ENCODE results near the gene TCF25.
"Not testable (repeated sequence)": the region's sequence is repeated elsewhere in the genome, so short reads cannot be mapped to it uniquely, and the experiment has no call there.

TCF25 gene

DNA sequence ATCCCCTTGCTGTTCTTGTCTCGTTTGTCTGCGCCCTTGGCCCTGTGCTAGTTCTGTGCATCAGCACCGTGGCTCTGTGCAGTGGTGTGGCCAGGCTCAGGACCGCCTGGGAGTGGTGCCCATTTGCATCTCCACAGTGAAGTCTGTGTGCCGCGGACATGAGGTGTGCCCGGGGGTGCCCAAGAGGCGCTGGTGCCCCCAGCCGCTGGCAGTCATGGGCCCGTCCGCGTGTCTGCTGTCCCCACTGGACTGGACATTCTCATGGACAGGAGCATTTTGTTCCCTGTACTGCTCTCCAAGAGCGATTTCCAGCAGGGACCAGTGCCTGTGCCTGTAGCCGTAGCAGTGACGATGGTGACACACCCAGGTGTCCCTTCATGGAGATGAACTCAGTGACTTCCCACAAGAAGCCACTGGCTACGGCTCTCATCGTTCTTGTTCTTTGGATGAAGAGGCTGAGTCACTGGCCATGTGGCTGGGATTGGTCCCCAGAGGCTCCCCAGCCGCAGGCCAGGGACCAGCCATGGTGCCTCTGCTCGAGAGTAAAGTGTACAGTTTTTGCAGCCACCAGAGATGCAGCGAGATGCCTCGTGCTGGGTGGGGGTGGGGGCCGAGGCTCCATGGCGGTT is 32.2 kb downstream of the TCF25 start:
- no peak for DNase-seq

DNA sequence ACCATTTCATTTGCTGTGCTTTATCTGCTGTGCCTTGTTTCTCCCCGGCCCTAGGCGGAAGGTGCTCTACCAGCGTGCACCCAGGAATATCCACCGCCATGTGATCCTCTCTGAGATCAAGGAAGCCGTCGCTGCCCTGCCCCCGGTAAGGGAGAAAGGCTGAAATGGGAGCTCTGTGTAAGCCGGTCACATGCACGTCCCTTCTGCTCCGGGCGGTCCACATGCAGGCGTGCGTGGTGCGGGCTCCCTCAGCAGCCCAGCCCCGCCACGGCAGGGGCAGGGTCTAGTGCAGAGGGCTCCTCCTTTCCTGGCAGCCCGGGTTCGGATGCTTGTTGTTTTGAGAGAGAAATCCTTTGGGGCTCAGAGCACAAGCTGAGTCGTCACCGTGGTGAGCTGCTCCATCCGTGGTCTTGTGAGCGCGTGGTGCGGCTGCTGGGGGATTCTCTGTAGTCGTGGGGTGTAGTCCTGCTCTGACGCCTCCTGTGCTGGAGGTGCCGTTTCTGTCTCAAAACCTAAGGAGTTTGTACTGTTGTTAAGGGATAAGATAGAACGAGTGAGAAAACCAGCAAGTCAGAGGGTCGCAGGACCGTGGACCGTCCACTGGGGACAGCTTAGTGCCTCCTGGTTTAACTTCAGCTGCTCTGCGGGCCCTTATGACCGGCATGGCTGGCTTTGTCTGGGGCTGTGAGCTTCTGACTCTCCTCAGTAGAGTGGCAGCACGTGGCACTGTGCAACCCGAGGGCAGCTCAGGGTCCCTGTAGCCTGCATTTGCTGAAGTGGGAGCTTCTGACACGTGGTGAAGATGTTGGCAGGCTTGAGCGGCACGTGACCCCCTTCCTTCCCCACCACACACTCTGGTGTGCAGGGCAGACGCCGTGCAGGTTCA is 33.0 kb downstream of the TCF25 start:
- no peak for DNase-seq

DNA sequence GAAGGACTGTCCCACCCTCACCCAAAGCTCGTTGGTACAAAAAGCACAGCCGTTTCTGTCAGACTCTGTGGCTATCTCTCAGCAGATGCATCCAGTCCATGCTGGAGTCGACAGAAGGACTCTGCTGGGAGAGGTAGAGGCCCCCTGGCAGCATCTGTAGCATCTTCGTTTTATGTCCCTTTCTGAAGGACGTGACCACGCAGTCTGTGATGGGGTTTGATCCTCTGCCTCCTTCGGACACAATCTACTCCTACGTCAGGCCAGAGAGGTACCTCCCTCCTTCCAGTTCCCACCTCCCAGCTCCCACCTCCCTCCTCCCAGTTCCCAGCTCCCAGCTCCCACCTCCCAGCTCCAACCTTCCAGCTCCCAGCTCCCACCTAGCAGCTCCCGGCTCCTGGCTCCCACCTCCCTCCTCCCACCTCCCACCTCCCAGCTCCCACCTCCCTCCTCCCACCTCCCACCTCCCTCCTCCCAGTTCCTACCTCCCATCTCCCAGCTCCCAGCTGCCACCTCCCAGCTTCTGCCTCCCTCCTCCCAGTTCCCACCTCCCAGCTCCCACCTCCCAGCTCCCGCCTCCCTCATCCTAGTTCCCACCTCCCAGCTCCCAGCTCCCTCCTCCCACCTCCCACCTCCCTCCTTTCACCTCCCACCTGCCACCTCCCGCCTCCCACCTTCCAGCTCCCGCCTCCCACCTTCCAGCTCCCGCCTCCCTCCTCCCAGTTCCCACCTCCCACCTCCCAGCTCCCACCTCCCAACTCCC is 33.8 kb downstream of the TCF25 start:
- no peak for DNase-seq

DNA sequence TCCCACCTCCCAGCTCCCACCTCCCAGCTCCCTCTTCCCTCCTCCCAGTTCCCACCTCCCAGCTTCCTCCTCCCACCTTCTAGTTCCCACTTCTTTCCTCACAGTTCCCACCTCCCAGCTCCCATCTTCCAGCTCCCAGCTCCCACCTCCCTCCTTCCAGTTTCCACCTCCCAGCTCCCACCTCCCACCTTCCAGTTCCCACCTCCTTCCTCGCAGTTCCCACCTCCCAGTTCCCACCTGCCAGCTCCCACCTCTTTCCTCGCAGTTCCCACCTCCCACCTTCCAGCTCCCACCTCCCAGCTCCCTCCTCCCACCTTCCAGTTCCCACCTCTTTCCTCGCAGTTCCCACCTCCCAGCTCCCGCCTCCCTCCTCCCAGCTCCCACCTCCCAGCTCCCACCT is 34.8 kb downstream of the TCF25 start:
- no peak for DNase-seq

DNA sequence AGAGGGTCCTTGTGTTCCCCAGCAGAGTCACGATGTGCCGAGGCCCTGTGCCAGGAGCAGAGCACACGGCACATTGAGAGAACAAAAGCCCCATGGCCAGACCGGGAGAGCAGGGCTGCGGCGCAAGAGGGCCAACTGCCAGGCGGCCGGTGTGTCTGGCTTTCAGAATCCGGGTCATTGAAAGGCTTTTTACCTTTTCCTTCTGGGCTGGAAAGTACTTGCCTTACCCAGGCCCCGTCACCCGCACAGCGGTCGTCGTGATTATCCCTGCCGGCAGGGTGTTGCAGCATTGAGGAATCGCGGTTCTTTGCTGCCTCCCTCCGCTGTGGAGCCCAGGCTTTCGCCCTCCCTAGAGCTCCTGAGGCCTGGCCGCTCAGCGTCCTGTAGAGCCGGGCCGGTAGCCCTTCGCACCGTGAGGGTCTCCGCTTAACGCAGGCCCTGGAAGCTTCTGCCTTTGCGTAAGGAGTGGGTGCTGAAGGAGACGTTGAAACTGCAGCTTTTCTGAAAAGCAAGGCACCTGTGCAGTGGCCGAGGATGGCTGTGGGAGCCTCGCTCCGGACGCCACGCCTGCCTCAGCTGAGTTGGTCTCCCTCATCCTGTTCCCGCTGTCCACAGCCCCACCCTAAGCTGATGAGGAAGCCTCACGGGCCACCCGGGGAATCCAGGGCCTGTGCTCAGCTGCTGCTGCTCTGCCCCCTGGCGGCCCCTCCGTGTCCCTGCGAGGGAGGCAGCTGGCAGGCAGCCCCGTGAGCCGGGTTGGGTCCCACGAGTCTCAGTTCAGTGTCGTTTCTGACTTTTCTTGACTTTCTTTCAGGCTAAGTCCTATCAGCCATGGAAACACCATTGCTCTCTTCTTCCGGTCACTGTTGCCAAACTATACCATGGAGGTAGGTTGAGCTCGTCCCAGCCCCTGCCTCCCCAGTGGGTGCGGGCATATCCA is 36.7 kb downstream of the TCF25 start:
- no peak for DNase-seq

DNA sequence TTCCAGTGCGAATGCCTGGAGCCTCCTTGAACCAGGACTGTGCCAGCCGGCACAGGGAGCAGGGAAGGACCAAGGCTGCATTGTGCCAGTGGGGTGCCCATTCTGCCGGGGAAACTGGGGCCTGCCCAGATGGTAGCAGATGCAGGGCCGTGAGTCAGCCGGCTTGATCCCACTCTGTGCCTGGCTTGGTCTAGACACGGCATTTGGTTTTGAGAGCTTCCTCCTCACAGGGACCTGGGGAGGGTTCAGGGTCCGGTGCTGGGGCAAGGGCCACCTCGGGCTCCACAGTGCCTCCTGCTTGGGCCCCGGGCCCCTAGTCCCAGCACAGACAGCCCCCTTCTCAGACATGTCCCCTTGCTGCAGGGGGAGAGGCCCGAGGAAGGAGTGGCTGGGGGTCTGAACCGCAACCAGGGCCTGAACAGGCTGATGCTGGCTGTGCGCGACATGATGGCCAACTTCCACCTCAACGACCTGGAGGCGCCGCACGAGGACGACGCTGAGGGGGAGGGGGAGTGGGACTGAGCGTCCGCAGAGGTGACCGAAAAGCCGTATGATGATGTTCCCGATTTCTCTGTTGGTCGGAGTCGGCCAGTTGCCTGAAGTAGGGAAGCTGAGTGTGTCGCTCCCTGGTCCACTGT is 37.4 kb downstream of the TCF25 start:
- DNase-seq = no peak

DNA sequence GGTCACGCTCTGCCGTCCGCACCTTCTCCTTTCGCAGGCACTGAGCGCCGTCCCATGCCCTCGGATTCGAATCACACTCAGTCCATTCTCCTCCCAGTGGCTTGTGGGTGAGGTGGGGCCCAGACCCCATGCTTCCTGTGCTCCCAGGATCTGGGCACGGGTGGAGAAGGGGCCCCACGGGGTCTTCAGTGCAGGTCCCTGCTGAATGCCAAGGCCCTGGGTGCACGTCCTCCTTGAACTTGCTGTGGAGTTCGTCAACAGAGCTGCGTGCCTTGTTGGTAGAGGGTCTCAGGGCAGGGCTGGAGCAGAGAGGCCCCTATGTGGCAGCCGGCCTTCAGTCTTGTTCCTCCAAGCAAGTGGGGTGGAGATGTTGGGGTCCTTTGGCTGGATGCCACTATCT is 38.0 kb downstream of the TCF25 start:
- no peak for DNase-seq

DNA sequence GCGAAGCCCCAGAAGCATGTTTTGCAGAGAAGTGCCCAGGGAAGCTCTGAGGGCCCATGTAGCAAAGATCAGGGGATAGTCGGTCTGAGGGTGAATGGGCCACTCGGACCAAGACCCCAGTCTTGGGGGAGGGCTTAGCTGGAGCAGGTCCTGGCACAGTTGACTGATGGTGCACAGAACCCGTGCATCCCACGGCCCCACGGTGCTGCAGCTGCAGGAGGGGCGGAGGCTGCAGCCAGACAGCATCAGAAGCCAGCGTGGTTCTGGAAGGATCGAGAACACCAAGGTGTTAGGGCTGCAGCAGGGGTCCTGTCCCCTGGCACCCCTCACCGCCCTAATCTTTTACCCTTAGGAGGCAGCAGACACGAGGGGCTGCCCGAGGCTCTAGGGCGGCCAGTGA is 38.8 kb downstream of the TCF25 start:
- DNase-seq = no peak

DNA sequence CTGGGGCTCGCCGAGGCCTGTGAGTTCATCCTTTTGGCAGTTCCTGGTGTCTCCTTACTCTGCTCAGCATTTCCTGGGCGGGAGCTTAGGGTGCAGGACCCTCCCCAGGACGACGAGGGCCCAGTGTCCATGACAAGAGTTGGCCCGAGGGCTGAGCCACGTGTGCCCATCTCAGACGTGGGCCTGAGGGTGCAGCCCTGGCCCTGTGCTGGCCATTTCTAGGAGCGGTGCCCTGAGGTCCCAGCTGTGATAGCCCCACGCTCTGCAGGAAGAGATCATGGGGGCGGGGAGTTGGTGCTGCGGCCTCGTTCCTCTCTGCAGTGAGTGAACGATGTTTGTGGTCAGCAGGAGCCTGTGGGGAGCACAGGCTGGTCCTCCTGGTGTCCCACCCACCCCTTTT is 39.2 kb downstream of the TCF25 start:
- no peak for DNase-seq

DNA sequence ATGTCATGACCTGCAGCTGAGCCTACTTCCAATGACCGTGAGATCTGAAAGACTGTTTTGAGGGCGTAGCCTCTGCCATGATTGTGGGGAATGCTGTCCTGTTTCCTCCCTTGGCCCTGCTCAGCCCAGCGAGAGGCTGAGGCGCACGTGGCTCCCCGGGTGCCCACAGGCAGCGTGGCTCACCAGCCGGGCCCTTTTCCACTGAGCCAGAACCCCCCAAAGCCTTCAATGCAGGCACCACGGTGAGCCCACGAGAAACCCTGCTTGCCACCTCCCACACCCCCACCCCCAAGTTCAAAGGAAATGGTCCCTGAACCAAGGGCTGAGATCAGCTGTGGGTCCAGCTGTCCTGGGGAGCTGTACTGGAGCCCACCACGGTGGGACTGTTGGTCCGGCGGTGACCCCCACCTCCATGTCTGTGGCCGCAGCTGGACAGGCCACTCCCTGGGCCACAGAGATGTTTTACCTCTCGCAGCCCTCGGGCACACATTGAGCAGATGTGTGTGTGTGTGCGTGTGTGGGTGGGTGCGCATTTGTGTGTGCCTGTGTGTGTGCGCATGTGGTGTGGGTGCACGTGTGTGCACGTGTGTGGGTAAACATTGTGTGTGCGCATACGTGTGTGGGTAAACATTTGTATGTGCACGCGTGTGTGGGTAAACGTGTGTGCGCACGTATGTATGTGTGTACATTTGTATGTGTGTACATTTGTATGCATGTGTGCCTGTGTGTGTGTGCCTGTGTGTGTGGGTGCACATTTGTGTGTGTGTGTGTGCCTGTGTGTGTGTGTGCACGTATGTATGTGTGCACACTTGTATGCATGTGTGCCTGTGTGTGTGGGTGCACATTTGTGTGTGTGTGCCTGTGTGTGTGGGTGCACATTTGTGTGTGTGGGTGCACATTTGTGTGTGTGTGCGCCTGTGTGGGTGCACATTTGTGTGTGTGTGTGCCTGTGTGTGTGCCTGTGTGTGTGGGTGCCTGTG is 40.3 kb downstream of the TCF25 start:
- DNase-seq = no peak

DNA sequence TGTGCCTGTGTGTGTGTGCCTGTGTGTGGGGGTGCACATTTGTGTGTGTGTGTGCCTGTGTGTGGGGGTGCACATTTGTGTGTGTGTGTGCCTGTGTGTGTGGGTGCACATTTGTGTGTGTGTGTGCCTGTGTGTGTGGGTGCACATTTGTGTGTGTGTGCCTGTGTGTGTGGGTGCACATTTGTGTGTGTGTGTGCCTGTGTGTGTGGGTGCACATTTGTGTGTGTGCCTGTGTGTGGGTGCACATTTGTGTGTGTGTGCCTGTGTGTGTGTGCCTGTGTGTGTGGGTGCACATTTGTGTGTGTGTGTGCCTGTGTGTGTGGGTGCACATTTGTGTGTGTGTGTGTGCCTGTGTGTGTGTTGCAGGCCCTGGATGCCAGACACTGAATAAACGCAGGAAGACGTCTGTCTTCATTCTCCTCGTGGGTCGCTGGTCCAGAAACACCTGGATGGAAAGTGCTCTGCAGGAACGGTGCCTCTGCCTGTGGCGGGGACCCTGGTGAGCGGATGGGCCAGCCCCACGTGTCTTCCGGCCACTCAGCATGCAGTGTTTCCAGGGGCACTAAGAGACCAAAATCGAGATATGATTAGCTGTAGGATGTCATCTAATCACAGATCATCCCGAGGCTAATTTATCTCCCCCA is 41.4 kb downstream of the TCF25 start:
- DNase-seq = not testable (repeated sequence)

DNA sequence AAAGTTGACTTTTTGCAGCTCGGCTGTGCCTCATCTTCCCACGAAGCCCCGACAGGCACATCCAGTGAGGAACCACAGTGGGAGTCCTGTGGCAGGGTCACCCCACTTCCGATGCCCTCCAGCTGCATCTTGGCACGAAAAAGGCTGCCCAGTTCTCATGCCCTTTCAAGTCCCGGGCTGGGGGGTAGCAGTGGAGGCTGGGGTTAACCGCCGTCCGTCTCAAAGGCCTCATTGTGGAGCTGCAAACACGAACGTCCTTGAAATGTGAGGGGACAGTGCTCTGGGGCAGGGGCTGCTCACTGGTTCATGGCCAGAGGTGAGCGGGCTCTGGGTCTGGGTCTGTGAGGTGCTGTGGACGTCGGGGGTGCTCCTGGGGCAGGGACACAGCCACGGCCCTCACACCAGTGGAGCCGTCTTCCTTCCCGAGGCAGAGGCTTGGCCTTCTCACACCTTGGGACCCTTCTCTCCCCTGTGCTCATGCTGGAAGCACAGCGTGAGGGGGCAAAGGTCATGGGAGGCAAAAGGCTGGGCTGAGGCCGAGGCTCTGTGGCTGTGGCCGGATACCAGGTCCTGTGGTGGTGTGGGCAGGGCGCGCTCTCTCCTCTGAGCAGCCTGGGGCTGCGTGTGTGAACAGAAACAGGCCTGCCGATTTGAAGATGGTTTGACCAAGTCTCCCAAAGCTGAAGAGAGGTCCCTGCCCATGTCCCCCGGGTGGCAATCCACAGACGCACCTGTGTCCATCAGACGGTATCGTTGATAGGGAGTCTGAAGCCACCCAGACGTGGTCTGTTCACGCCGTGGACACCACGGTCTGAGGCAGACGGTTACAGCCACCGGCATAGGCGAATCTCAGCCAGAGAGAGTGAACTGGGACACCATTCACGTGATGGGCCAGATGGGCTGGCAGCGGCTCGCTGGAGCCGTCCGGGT is 42.2 kb downstream of the TCF25 start:
- DNase-seq = no peak

DNA sequence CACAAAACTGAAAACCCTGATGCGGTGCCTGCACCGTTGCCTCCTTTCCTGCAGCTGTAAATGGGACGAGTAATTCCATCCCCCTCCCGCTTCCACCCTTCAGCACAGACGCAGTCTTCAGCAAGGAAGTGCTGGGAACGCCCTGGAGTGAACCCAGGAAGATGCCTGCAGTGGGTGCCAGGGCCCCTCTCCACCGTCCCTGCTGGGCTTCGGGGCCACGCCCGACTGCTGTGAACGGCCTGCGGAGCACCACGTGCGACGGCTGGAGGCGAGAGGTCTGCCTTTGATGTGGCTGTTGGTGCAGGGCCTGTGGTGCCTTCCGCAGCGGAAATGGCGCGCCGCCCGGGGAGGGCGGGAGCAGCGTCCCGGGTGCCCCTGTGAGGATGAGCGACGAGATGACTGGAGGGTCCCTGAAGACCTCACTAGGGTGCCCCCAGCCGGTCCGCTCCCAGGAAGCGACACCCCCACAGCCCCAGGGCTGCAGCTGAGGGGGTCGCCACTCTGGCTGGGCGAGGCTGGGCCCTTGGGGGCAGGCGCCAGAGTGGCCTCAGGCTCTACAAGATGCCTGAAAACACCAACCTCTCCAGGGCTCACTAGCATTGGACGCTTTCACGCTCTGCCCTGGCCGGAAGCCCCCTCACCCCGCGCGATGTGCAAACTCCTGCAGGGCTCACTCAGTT is 44.5 kb downstream of the TCF25 start:
- DNase-seq = peak; percentile 39

DNA sequence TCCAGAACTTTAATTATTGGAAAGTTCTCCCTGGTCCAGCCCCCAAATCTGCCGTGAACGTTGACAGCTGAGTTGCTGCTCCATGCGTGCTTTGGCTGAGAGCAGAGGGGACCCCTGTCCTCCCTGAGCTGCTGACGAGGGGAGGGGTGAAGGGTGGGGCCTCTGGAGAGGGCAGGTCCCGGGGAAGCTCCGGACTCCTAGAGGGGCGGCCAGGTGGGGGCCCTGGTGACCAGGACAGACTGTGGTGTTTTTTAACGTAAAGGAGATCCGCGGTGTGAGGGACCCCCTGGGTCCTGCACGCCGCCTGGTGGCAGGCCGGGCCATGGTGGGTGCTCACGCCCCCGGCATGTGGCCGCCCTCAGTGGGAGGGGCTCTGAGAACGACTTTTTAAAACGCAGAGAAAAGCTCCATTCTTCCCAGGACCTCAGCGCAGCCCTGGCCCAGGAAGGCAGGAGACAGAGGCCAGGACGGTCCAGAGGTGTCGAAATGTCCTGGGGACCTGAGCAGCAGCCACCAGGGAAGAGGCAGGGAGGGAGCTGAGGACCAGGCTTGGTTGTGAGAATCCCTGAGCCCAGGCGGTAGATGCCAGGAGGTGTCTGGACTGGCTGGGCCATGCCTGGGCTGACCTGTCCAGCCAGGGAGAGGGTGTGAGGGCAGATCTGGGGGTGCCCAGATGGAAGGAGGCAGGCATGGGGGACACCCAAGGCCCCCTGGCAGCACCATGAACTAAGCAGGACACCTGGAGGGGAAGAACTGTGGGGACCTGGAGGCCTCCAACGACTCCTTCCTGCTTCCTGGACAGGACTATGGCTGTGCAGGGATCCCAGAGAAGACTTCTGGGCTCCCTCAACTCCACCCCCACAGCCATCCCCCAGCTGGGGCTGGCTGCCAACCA is 45.3 kb downstream of the TCF25 start, which contains the start of gene MC1R:
Gene MC1R (plus strand): TSS at position 410 of the 895 bp plus-strand sequence. CDS start 397 bp downstream, at position 807.
- no peak for DNase-seq

DNA sequence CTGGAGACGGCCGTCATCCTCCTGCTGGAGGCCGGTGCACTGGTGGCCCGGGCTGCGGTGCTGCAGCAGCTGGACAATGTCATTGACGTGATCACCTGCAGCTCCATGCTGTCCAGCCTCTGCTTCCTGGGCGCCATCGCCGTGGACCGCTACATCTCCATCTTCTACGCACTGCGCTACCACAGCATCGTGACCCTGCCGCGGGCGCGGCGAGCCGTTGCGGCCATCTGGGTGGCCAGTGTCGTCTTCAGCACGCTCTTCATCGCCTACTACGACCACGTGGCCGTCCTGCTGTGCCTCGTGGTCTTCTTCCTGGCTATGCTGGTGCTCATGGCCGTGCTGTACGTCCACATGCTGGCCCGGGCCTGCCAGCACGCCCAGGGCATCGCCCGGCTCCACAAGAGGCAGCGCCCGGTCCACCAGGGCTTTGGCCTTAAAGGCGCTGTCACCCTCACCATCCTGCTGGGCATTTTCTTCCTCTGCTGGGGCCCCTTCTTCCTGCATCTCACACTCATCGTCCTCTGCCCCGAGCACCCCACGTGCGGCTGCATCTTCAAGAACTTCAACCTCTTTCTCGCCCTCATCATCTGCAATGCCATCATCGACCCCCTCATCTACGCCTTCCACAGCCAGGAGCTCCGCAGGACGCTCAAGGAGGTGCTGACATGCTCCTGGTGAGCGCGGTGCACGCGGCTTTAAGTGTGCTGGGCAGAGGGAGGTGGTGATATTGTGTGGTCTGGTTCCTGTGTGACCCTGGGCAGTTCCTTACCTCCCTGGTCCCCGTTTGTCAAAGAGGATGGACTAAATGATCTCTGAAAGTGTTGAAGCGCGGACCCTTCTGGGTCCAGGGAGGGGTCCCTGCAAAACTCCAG is 46.4 kb downstream of the TCF25 start:
- DNase-seq = no peak

DNA sequence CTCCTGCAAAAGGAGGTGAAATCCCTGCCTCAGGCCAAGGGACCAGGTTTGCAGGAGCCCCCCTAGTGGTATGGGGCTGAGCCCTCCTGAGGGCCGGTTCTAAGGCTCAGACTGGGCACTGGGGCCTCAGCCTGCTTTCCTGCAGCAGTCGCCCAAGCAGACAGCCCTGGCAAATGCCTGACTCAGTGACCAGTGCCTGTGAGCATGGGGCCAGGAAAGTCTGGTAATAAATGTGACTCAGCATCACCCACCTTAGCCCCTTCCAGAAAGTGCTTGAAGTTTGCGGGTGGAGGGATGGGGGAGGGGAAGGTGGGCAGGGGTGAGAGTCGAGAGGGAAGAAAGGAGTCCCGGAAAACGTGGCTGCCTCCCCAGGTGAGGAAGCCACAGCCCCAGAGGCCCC is 47.3 kb downstream of the TCF25 start:
- no peak for DNase-seq

Data from NCI-H2029 (cell line).